GM12801 (cell line): ENCODE data around the gene USP20.

ENCODE experiments used
- TF ChIP-seq, protein P1 (sequence below): IDR thresholded peaks from one replicate; pipeline ENCODE4 v1.5.1; 2011; ENCODE audit warnings: control low read depth; ENCODE audit not compliant: insufficient read length; ENCODE audit errors: extremely low read depth

USP20 gene

DNA sequence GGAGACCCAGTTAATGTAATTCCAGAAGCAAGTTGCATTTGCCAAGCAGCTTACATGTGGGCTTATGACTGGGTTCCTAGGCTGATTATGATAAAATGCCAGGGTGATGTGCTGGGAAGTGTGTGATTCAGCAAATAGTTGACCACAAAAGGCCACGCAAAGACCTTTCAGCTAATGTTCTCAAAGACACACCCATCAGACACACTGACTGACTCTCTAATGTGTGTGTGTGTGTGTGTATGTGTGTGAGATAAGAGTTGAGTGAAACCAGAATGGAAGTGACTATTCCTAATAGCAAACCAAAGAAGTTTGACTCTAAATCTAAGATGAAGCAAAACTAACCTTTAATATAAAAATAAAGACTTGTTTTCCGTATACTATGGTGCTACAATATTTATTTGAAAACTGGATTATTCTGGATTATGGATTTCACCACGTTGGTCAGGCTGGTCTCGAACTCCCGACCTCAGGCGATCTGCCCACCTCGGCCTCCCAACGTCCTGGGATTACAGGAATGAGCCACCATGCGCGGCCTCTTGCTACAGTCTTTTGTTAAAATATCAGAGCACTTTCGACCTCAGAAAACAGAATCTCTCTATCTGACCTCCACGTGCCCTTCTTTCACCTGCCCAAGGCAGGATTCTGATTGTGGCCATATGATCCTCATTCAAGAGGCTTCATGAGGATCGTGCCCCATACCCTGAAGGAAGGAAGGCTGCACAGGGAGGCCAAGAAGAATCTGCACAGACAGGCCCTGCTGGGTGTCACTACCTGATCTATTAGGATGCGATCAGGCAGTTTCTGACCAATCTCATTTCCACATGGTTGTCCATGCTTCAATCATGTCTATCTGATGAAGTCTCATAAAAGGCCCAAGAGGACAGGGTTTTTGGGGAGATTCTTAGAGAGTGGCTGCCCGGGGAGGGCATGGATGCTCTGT lies 75.6 kb downstream of the USP20 start:
- TF ChIP-seq, protein P1, sequence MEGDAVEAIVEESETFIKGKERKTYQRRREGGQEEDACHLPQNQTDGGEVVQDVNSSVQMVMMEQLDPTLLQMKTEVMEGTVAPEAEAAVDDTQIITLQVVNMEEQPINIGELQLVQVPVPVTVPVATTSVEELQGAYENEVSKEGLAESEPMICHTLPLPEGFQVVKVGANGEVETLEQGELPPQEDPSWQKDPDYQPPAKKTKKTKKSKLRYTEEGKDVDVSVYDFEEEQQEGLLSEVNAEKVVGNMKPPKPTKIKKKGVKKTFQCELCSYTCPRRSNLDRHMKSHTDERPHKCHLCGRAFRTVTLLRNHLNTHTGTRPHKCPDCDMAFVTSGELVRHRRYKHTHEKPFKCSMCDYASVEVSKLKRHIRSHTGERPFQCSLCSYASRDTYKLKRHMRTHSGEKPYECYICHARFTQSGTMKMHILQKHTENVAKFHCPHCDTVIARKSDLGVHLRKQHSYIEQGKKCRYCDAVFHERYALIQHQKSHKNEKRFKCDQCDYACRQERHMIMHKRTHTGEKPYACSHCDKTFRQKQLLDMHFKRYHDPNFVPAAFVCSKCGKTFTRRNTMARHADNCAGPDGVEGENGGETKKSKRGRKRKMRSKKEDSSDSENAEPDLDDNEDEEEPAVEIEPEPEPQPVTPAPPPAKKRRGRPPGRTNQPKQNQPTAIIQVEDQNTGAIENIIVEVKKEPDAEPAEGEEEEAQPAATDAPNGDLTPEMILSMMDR = no peak

DNA sequence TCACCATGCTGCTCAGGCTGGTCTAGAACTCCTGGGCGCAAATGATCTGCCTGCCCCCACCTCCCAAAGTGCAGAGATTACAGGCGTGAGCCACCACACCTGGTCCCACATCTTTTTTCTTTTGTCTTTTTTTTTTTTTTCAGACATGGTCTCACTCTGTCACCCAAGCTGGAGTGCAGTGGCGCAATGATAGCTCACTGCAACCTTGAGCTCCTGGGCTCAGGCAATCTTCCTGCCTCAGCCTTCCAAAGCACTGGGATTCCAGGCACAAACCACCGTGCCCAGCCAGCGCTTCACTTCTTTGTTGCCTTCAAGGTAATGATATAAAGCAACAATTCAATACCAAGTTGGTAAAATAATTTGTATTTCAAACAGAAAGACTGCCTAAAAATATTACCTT lies 78.8 kb downstream of the USP20 start:
- TF ChIP-seq, protein P1 = no peak

DNA sequence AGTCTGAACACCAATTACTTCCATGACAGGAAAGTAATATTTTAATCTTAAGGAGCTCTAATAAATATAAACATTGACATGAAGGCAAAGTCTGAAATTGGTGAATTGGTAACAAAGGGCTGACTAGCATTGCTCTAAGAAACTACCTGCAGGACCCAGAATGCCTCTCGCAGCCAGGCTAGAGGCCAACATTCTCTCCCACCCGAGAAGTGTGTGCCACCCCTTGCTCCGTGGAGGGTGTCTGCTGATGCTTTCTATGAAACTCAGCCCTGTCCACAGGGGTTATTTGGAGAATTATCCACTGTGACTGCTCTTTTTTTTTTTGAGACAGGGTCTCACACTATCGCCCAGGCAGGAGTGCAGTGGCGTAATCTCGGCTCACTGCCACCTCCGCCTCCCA lies 81.4 kb downstream of the USP20 start:
- TF ChIP-seq, protein P1 = no peak

DNA sequence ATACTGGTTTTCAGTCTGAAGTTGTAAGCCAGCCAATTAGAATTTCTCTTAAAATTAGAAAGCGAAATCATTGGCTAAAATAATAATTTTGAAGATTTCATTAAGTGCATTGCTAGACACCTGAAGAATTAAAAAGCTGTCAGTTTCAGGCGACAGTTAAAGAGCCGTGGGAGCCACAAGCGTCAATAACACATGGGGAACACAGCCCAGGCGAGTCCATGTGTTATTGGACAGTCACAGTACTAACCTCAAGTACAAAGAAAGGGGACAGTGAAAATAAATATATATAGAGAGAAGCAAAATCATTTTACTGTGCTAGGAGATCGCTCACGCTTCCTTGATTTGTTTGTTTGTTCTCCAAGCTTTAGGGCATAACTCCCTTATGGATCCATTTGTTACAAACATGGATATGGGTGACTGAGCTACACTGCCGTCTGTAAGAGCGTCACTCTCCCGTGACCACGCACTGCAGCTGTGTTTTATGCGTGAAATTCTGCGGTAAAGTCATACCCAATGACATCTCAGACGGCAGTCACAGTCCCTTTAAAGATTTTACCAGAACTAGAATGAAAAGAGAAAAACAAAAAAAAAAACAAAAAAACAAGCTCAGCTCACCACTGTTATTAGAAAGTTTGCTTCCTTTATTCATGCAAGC lies 83.2 kb downstream of the USP20 start:
- TF ChIP-seq, protein P1 = no peak

DNA sequence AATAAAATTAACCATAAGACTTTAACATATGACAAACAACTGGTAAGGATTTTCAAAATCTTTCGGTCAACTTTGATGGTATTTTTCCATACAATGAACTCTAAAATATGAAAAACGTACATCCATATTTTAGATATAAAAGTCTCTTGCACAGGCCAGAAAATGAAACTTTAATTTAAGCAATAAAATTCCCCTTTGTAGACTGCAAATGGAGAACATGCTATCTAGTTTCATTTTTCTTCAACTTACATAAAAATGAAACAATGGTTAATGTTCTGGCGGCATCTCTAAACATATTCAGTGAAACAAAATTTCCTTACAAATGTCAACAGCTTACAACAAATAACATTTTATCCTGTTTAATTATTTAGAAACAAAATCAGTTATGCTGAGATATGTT lies 84.0 kb downstream of the USP20 start:
- TF ChIP-seq, protein P1 = no peak

DNA sequence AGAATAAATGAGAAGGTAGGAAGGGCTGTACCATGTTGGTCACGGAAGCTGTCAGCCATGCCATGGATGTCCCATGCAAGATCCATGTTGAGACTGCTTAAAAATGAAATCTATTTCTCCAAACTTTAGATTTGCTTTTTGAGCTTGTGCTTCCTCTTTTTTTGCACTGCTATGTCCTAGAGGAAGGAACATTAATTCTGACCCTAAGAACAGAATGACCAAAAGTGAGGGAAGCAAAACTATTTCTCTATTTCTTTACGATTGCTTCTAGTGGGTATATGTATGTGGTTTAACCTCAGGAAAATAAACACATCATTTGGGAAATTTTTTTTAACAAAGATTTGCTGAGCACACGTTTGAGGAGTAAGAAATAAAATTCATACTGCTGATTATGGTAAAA lies 84.6 kb downstream of the USP20 start:
- TF ChIP-seq, protein P1 = no peak

DNA sequence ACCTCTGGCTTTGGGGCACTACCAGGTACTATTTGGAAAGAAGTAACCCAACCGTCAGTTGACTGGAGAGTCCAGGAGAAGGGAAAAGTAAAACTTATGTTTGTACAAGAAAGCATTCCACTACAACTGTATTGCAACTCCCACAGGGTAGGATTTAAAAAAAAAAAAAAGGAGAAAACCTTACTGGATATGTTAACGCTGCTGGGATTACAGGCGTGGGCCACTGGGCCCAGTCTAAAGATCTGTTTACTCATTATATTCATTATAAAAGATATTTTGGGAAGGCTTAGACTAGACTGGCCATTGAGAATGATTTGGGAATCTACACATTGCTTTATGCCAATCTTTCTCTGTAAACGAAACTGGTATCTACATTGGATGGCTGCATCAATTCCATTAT lies 86.6 kb downstream of the USP20 start:
- TF ChIP-seq, protein P1 = no peak
